IMR-90 (cell line): ENCODE measurements around the gene PACS1. TPM values are rescaled to one million over a fixed set of nuclear protein-coding genes. Genes with fewer than 3 reads are reported as not detected.

ENCODE experiments used
- ATAC-seq: fragments of 200-7000 bp; cut with Tn5 transposase; 2 replicates; pipeline ENCODE4 v1.9.1; 2020; ENCODE audit warnings: low read depth, mild to moderate bottlenecking, moderate library complexity
- BruUV-seq: library from RNA; stranded (reverse); fragments of 400-500 nt; replicated peaks from 2 replicates; lab custom pipeline; 2021; lab: Mats Ljungman, UMichigan
- CTCF ChIA-PET: fragments of 300-600 bp; formaldehyde crosslinking; extraction: SDS; loops from one replicate; lab custom pipeline; 2021; ENCODE audit warnings: antibody characterized with exemption; lab: Yijun Ruan, JAX
- POLR2A ChIA-PET: fragments of 300-600 bp; sonication (Branson Sonifier 250); formaldehyde crosslinking; loops from one replicate; lab custom pipeline; 2022; ENCODE audit warnings: antibody characterized with exemption; ENCODE audit not compliant: unreplicated experiment; lab: Charles Lee
- DNase-seq: peaks from one replicate; pipeline ENCODE4 v3.0.0; 2013
- H2AFZ ChIP-seq: replicated peaks from 2 replicates; pipeline ENCODE3; 2013; ENCODE audit warnings: low read length, mild to moderate bottlenecking; ENCODE audit not compliant: poor library complexity
- H2AK5ac ChIP-seq: 2 replicates; pipeline ENCODE4 v1.6.1; 2013; ENCODE audit warnings: low read depth, low read length, inconsistent platforms
- H2AK9ac ChIP-seq: replicated peaks from 2 replicates; pipeline ENCODE3; 2013; ENCODE audit warnings: mild to moderate bottlenecking, low read depth, low read length, moderate library complexity; ENCODE audit not compliant: poor library complexity
- H2BK120ac ChIP-seq: 2 replicates; pipeline ENCODE4 v1.6.1; 2013; ENCODE audit warnings: low read depth, low read length, inconsistent platforms
- H2BK15ac ChIP-seq: 3 replicates; pipeline ENCODE4 v1.6.1; 2013; ENCODE audit warnings: low read depth, low read length, inconsistent platforms
- H2BK20ac ChIP-seq: 2 replicates; pipeline ENCODE4 v1.6.1; 2013; ENCODE audit warnings: low read depth, mild to moderate bottlenecking, inconsistent platforms, low read length, moderate library complexity
- H2BK5ac ChIP-seq: 2 replicates; pipeline ENCODE4 v1.6.1; 2013; ENCODE audit warnings: mild to moderate bottlenecking, low read depth, low read length, inconsistent platforms; ENCODE audit not compliant: poor library complexity, severe bottlenecking
- H3K14ac ChIP-seq: replicated peaks from 2 replicates; pipeline ENCODE4 v1.6.1; 2013; ENCODE audit warnings: low read depth, low read length, inconsistent platforms
- H3K18ac ChIP-seq: 2 replicates; pipeline ENCODE4 v1.6.1; 2013; ENCODE audit warnings: low read depth, low read length, control low read depth
- H3K23ac ChIP-seq: 2 replicates; pipeline ENCODE4 v1.6.1; 2013; ENCODE audit warnings: low read depth, low read length, inconsistent platforms
- H3K27ac ChIP-seq: 2 replicates; pipeline ENCODE4 v1.5.1; 2013; ENCODE audit warnings: mild to moderate bottlenecking, control low read depth, low read length; ENCODE audit not compliant: insufficient read depth
- H3K27me3 ChIP-seq: 2 replicates; pipeline ENCODE4 v1.6.1; 2013; ENCODE audit warnings: low read length; ENCODE audit not compliant: control insufficient read depth, insufficient read depth
- H3K36me3 ChIP-seq: 2 replicates; pipeline ENCODE4 v1.6.1; 2013; ENCODE audit warnings: low read length, mixed read lengths; ENCODE audit not compliant: control insufficient read depth, insufficient read depth
- H3K4ac ChIP-seq: 2 replicates; pipeline ENCODE4 v1.6.1; 2013; ENCODE audit warnings: low read depth, low read length, inconsistent platforms
- H3K4me1 ChIP-seq: 2 replicates; pipeline ENCODE4 v1.6.1; 2013; ENCODE audit warnings: low read length, mixed read lengths; ENCODE audit not compliant: control insufficient read depth, insufficient read depth
- H3K4me2 ChIP-seq: 2 replicates; pipeline ENCODE4 v1.6.1; 2013; ENCODE audit warnings: low read depth, mild to moderate bottlenecking, control low read depth, low read length, moderate library complexity
- H3K4me3 ChIP-seq: 2 replicates; pipeline ENCODE4 v1.5.1; 2013; ENCODE audit warnings: low read depth, mild to moderate bottlenecking, control low read depth, low read length, moderate library complexity; ENCODE audit not compliant: insufficient read depth
- H3K56ac ChIP-seq: 2 replicates; pipeline ENCODE4 v1.6.1; 2013; ENCODE audit warnings: low read length, inconsistent platforms; ENCODE audit not compliant: insufficient read depth; ENCODE audit errors: extremely low read depth
- H3K79me1 ChIP-seq, 2 experiments: 2 replicates each; pipeline ENCODE4 v1.6.1; 2013; ENCODE audit warnings: low read length in 2 of 2, inconsistent platforms in 1 of 2, low read depth in 1 of 2
- H3K9ac ChIP-seq: 2 replicates; pipeline ENCODE4 v1.6.1; 2013; ENCODE audit warnings: low read depth, low read length, control low read depth
- H3K9me1 ChIP-seq: 2 replicates; pipeline ENCODE4 v1.6.1; 2013; ENCODE audit warnings: low read length, inconsistent platforms; ENCODE audit not compliant: insufficient read depth
- H3K9me3 ChIP-seq: 2 replicates; pipeline ENCODE4 v1.6.1; 2013; ENCODE audit warnings: low read length; ENCODE audit not compliant: control insufficient read depth, insufficient read depth
- H4K20me1 ChIP-seq: 2 replicates; pipeline ENCODE4 v1.6.1; 2013; ENCODE audit warnings: low read length, inconsistent platforms; ENCODE audit not compliant: insufficient read depth
- H4K5ac ChIP-seq: 2 replicates; pipeline ENCODE4 v1.6.1; 2013; ENCODE audit warnings: mild to moderate bottlenecking, low read depth, low read length, control low read depth
- H4K8ac ChIP-seq, 2 experiments: 2 replicates each; pipeline ENCODE4 v1.6.1; 2013; ENCODE audit warnings: low read depth in 2 of 2, low read length in 2 of 2, control low read depth in 1 of 2, inconsistent platforms in 1 of 2
- H4K91ac ChIP-seq: 2 replicates; pipeline ENCODE4 v1.6.1; 2013; ENCODE audit warnings: low read depth, low read length, inconsistent platforms; ENCODE audit not compliant: insufficient read depth
- CEBPB ChIP-seq: IDR thresholded peaks from 2 replicates; pipeline ENCODE4 v1.6.1; 2012; ENCODE audit warnings: low read depth, low read length, improper control_type of control experiment
- CHD1 ChIP-seq: IDR thresholded peaks from 2 replicates; pipeline ENCODE4 v1.6.1; 2012; ENCODE audit warnings: low read depth, low read length, improper control_type of control experiment
- ELK1 ChIP-seq: fragments of 150-350 bp; IDR thresholded peaks from 2 replicates; pipeline ENCODE4 v1.6.1; 2016; ENCODE audit warnings: low read depth, mild to moderate bottlenecking, low read length, moderate library complexity, borderline replicate concordance
- MAZ ChIP-seq: IDR thresholded peaks from 2 replicates; pipeline ENCODE4 v1.6.1; 2012; ENCODE audit warnings: low read depth, mild to moderate bottlenecking, low read length, improper control_type of control experiment, moderate library complexity, borderline replicate concordance
- MXI1 ChIP-seq: IDR thresholded peaks from 2 replicates; pipeline ENCODE4 v1.6.1; 2012; ENCODE audit warnings: low read depth, mild to moderate bottlenecking, low read length, moderate library complexity, borderline replicate concordance
- NFE2L2 ChIP-seq: fragments of 150-350 bp; IDR thresholded peaks from 2 replicates; pipeline ENCODE4 v1.6.1; 2016; ENCODE audit warnings: low read depth, mild to moderate bottlenecking, low read length
- POLR2A ChIP-seq: IDR thresholded peaks from 2 replicates; pipeline ENCODE4 v1.6.1; 2012; ENCODE audit warnings: mild to moderate bottlenecking, low read depth, low read length
- SMC3 ChIP-seq: fragments of 150-350 bp; IDR thresholded peaks from 2 replicates; pipeline ENCODE4 v1.6.1; 2016; ENCODE audit warnings: low read depth, mild to moderate bottlenecking, antibody characterized with exemption, low read length, moderate library complexity
- USF2 ChIP-seq: fragments of 150-350 bp; IDR thresholded peaks from 2 replicates; pipeline ENCODE4 v1.6.1; 2017; ENCODE audit warnings: mild to moderate bottlenecking, antibody characterized with exemption, low read length, low read depth
- WGBS, 2 experiments: methylation state at CpG; one replicate each; pipeline versions ENCODE4 v1.1.5 to v1.1.7; 2013; ENCODE audit warnings: missing lambda C conversion rate in 2 of 2; ENCODE audit not compliant: insufficient read length in 1 of 2; ENCODE audit errors: extremely low coverage in 2 of 2; 5-methylcytosine and 5-hydroxymethylcytosine counted together
- dilution Hi-C: fragments of 300-500 bp; cut with HindIII; formaldehyde crosslinking; loops from one replicate; pipeline ENCODE4 v1.14.3; 2018; ENCODE audit warnings: low sequenced_read_pairs; ENCODE audit not compliant: unreplicated experiment
- in situ Hi-C: fragments of 300-500 bp; cut with MboI; formaldehyde crosslinking; loops from 3 replicates; pipeline ENCODE4 v1.14.3; 2019; ENCODE audit warnings: low sequenced_read_pairs, inconsistent platforms, mixed read lengths
- intact Hi-C: fragments of 100-400 bp; cut with micrococcal nuclease; formaldehyde crosslinking; loops from 2 replicates; pipeline ENCODE4 v1.10.0; 2022
- polyA plus RNA-seq, 3 experiments: library from polyadenylated mRNA; depleted of rRNA; stranded (reverse); fragments of >200 nt; gene quantifications; 2 replicates each; pipeline ENCODE4 v1.2.3, GENCODE V29; 2012; ENCODE audit warnings: low replicate concordance in 1 of 3
- total RNA-seq: library from RNA; depleted of rRNA; stranded (reverse); fragments of >200 nt; gene quantifications from 2 replicates; pipeline ENCODE4 v1.2.3, GENCODE V29; 2012

PACS1 gene
- total and polyA plus RNA-seq, 2 of the 4 experiments (the other 2 are of a cell fraction) = 7.3 to 32.0 TPM

GRCh38 chr11:66155387-66156073, 85.5 kb downstream of the PACS1 start:
- no peak overlapping the region for H4K5ac ChIP-seq
- no peak overlapping the region for H3K56ac ChIP-seq
- H3K27me3 ChIP-seq = no peaks in the 10 kb centered on the region
- no peaks in the 10 kb centered on the region for H4K20me1 ChIP-seq
- peaks cover 33 to 36% of the 10 kb centered on the region in 2 experiments for H3K79me1 ChIP-seq
- no peak overlapping the region for H2BK20ac ChIP-seq
- dilution Hi-C loops (no loop called here), in situ Hi-C loops (no loop called here), intact Hi-C loops (no loop called here)
- H2AK9ac ChIP-seq = no peak overlapping the region
- H2AK5ac ChIP-seq = no peak overlapping the region
- no peak overlapping the region for H3K14ac ChIP-seq
- no peak overlapping the region for H3K4me2 ChIP-seq
- no peak overlapping the region for H2AFZ ChIP-seq
- no peak for ATAC-seq
- H3K4ac ChIP-seq = no peak overlapping the region
- H3K36me3 ChIP-seq = no peaks in the 10 kb centered on the region
- H2BK15ac ChIP-seq = no peak overlapping the region
- DNase-seq = no peak
- no peaks in the 10 kb centered on the region; the same call in 1 of the 2 replicates for H3K9me3 ChIP-seq
- CTCF ChIA-PET = no interaction called here
- no peak for TF ChIP-seq CHD1
- no peak for TF ChIP-seq CEBPB
- TF ChIP-seq MAZ = no peak
- TF ChIP-seq ELK1 = no peak
- no peak for TF ChIP-seq SMC3
- TF ChIP-seq NFE2L2 = no peak
- TF ChIP-seq USF2 = no peak
- no peak for TF ChIP-seq POLR2A
- no peak for TF ChIP-seq MXI1
- POLR2A ChIA-PET = no interaction called here
- no peak overlapping the region for H4K8ac ChIP-seq
- H3K18ac ChIP-seq = no peak overlapping the region
- H2BK120ac ChIP-seq = no peak overlapping the region
- BruUV-seq = no TSS peak
- no peak overlapping the region for H3K27ac ChIP-seq
- H4K91ac ChIP-seq = no peak overlapping the region
- H3K4me1 ChIP-seq = no peaks in the 10 kb centered on the region; the same call in 1 of the 2 replicates
- H2BK5ac ChIP-seq = no peak overlapping the region
- no peak overlapping the region for H3K4me3 ChIP-seq
- H3K9me1 ChIP-seq = 0 out of 2 replicates have a peak, but pooled peaks cover 3% of the 10 kb centered on the region
- 98% methylated on average over 4 of the region's 7 CpGs; no CpG with 5 or more reads in 1 of the 2 experiments for WGBS, 2 experiments
- no peak overlapping the region for H3K9ac ChIP-seq
- H3K23ac ChIP-seq = no peak overlapping the region
